H9 (cell line): ENCODE results near the gene CALHM6. TPM values are rescaled to one million over a fixed set of nuclear protein-coding genes. Genes with fewer than 3 reads are reported as not detected.

ENCODE experiments used
- DNase-seq: peaks from one replicate; pipeline ENCODE4 v3.0.0-alpha.2; 2017
- H2AFZ ChIP-seq: one replicate; pipeline ENCODE4 v1.6.1; 2013; ENCODE audit warnings: mild to moderate bottlenecking, low read length, control low read depth, moderate library complexity
- H2AK5ac ChIP-seq: 2 replicates; pipeline ENCODE4 v1.6.1; 2013; ENCODE audit warnings: low read length, control low read depth, mixed read lengths; ENCODE audit not compliant: insufficient read length
- H2BK120ac ChIP-seq: one replicate; pipeline ENCODE4 v1.6.1; 2013; ENCODE audit warnings: low read depth, mild to moderate bottlenecking, low read length, control low read depth, inconsistent platforms; ENCODE audit not compliant: poor library complexity, severe bottlenecking
- H2BK12ac ChIP-seq: 2 replicates; pipeline ENCODE4 v1.6.1; 2013; ENCODE audit warnings: low read length, control low read depth, mixed read lengths, low read depth; ENCODE audit not compliant: insufficient read length
- H2BK15ac ChIP-seq: 2 replicates; pipeline ENCODE4 v1.6.1; 2013; ENCODE audit warnings: low read depth, low read length, control low read depth
- H2BK20ac ChIP-seq: one replicate; pipeline ENCODE4 v1.6.1; 2013; ENCODE audit warnings: low read depth, mild to moderate bottlenecking, low read length, control low read depth, inconsistent platforms; ENCODE audit not compliant: poor library complexity, severe bottlenecking
- H2BK5ac ChIP-seq: 2 replicates; pipeline ENCODE4 v1.6.1; 2013; ENCODE audit warnings: low read length, control low read depth, mixed read lengths; ENCODE audit not compliant: insufficient read length
- H3K14ac ChIP-seq: 2 replicates; pipeline ENCODE4 v1.6.1; 2013; ENCODE audit warnings: low read length, control low read depth; ENCODE audit not compliant: insufficient read depth
- H3K18ac ChIP-seq: 2 replicates; pipeline ENCODE4 v1.6.1; 2013; ENCODE audit warnings: low read depth, mild to moderate bottlenecking, mixed read lengths, low read length, control low read depth; ENCODE audit not compliant: insufficient read length
- H3K23ac ChIP-seq: 2 replicates; pipeline ENCODE4 v1.6.1; 2013; ENCODE audit warnings: low read length, control low read depth, mixed read lengths, low read depth; ENCODE audit not compliant: insufficient read length
- H3K23me2 ChIP-seq: 2 replicates; pipeline ENCODE4 v1.6.1; 2013; ENCODE audit warnings: low read depth, mild to moderate bottlenecking, mixed read lengths, low read length, control low read depth; ENCODE audit not compliant: insufficient read length, poor library complexity, severe bottlenecking
- H3K27ac ChIP-seq: 2 replicates; pipeline ENCODE4 v1.5.1; 2013; ENCODE audit warnings: low read length, control low read depth, mixed read lengths, low read depth; ENCODE audit not compliant: insufficient read length
- H3K27me3 ChIP-seq: 2 replicates; pipeline ENCODE4 v1.6.1; 2013; ENCODE audit warnings: low read length, control low read depth, inconsistent platforms; ENCODE audit not compliant: insufficient read depth
- H3K4ac ChIP-seq: 2 replicates; pipeline ENCODE4 v1.6.1; 2013; ENCODE audit warnings: low read depth, mild to moderate bottlenecking, control low read depth, inconsistent platforms, low read length, moderate library complexity
- H3K4me1 ChIP-seq: 2 replicates; pipeline ENCODE4 v1.6.1; 2013; ENCODE audit warnings: low read length, control low read depth, inconsistent platforms; ENCODE audit not compliant: insufficient read depth
- H3K4me2 ChIP-seq: 2 replicates; pipeline ENCODE4 v1.6.1; 2013; ENCODE audit warnings: low read length, control low read depth, mixed read lengths; ENCODE audit not compliant: insufficient read length, insufficient read depth
- H3K56ac ChIP-seq: 2 replicates; pipeline ENCODE4 v1.6.1; 2013; ENCODE audit warnings: low read depth, mild to moderate bottlenecking, mixed read lengths, low read length, control low read depth; ENCODE audit not compliant: insufficient read length
- H3K79me1 ChIP-seq: 2 replicates; pipeline ENCODE4 v1.6.1; 2013; ENCODE audit warnings: low read depth, mild to moderate bottlenecking, moderate library complexity, low read length, control low read depth, inconsistent platforms; ENCODE audit not compliant: insufficient read depth, poor library complexity, severe bottlenecking
- H3K79me2 ChIP-seq: 2 replicates; pipeline ENCODE4 v1.6.1; 2013; ENCODE audit warnings: low read length, control low read depth, inconsistent platforms; ENCODE audit not compliant: insufficient read depth
- H3K9ac ChIP-seq: 2 replicates; pipeline ENCODE4 v1.6.1; 2013; ENCODE audit warnings: low read length, control low read depth, mixed read lengths; ENCODE audit not compliant: insufficient read length; ENCODE audit errors: extremely low read depth
- H3K9me3 ChIP-seq: one replicate; pipeline ENCODE4 v1.6.1; 2013; ENCODE audit warnings: low read depth, low read length, inconsistent platforms; ENCODE audit not compliant: control insufficient read depth
- H3T11ph ChIP-seq: one replicate; pipeline ENCODE4 v1.6.1; 2013; ENCODE audit warnings: mild to moderate bottlenecking, low read length, control low read depth, inconsistent platforms
- H4K20me1 ChIP-seq: one replicate; pipeline ENCODE4 v1.6.1; 2013; ENCODE audit not compliant: control insufficient read depth, insufficient read length, insufficient read depth
- H4K5ac ChIP-seq: 2 replicates; pipeline ENCODE4 v1.6.1; 2013; ENCODE audit warnings: low read depth, mild to moderate bottlenecking, mixed read lengths, low read length, control low read depth; ENCODE audit not compliant: insufficient read length
- H4K8ac ChIP-seq: replicated peaks from 2 replicates; pipeline ENCODE4 v1.6.1; 2013; ENCODE audit warnings: low read length, control low read depth, mixed read lengths, low read depth; ENCODE audit not compliant: insufficient read length
- H4K91ac ChIP-seq: 2 replicates; pipeline ENCODE4 v1.6.1; 2013; ENCODE audit warnings: low read depth, mild to moderate bottlenecking, moderate library complexity, mixed read lengths, low read length, control low read depth; ENCODE audit not compliant: insufficient read length
- H3K27ac Mint-ChIP-seq, 3 experiments: 2 replicates in 2 of 3; 3 replicates in 1 of 3; pipeline ENCODE4 v1.8.0; 2020 to 2021; ENCODE audit warnings: mixed read lengths in 3 of 3, mild to moderate bottlenecking in 1 of 3, moderate library complexity in 1 of 3
- H3K27me3 Mint-ChIP-seq: 2 replicates; pipeline ENCODE4 v1.8.0; 2021; ENCODE audit warnings: low read depth, mild to moderate bottlenecking, moderate library complexity, mixed read lengths
- H3K36me3 Mint-ChIP-seq, 3 experiments: 2 replicates in 2 of 3; 3 replicates in 1 of 3; pipeline ENCODE4 v1.8.0; 2020 to 2021; ENCODE audit warnings: low read depth in 3 of 3, mixed read lengths in 3 of 3; ENCODE audit not compliant: insufficient read depth in 1 of 3
- H3K4me1 Mint-ChIP-seq, 2 experiments: 2 replicates each; pipeline ENCODE4 v1.8.0; 2020; ENCODE audit warnings: mixed read lengths in 2 of 2
- H3K4me3 Mint-ChIP-seq, 2 experiments: 2 replicates in 1 of 2; 3 replicates in 1 of 2; pipeline ENCODE4 v1.8.0; 2020 to 2021; ENCODE audit warnings: mild to moderate bottlenecking in 2 of 2, mixed read lengths in 2 of 2, moderate library complexity in 1 of 2
- H3K9me3 Mint-ChIP-seq, 2 experiments: 2 replicates in 1 of 2; 3 replicates in 1 of 2; pipeline ENCODE4 v1.8.0; 2020; ENCODE audit warnings: mild to moderate bottlenecking in 2 of 2, mixed read lengths in 2 of 2, moderate library complexity in 1 of 2
- WGBS: extraction: QIAGEN DNeasy Blood & Tissue Kit; methylation state at CpG from one replicate; pipeline ENCODE4 v1.1.7; 2013; ENCODE audit warnings: missing lambda C conversion rate, low lambda C conversion rate, mixed read lengths; ENCODE audit not compliant: insufficient read length; ENCODE audit errors: extremely low coverage; 5-methylcytosine and 5-hydroxymethylcytosine counted together
- total RNA-seq: library from RNA; stranded (reverse); gene quantifications from 2 replicates; pipeline ENCODE4 v1.2.1, GENCODE V29; 2021
- TF ChIP-seq, protein P1 (sequence below): fragments of 200-600 bp; sonication (generic); conservative IDR thresholded peaks from 3 replicates; pipeline ENCODE4 v1.8.0; 2021; ENCODE audit warnings: antibody characterized with exemption, mild to moderate bottlenecking

Gene CALHM6
- total RNA-seq, 1 experiment from 2014 or later: 0.44 TPM

- Histone ChIP-seq H2BK15ac (no peak overlapping the region), H3K27me3 (peaks cover 7% of the 10 kb centered on the region; the same call in 1 of the 2 replicates), H4K91ac (no peak overlapping the region), H3K4me2 (no peak overlapping the region), H2BK12ac (no peak overlapping the region), H3K23me2 (peaks cover 6% of the 10 kb centered on the region), H2BK5ac (no peak overlapping the region), H3K79me1 (no peaks in the 10 kb centered on the region), H2AFZ (no peak overlapping the region), H3K27ac (no peak overlapping the region), H2BK120ac (no peak overlapping the region), H3K9ac (no peak overlapping the region), H4K5ac (no peak overlapping the region), H3K4me1 (no peaks in the 10 kb centered on the region), H3K23ac (no peak overlapping the region), H2AK5ac (no peak overlapping the region), H4K20me1 (no peaks in the 10 kb centered on the region), H3K14ac (no peak overlapping the region), H3K79me2 (no peaks in the 10 kb centered on the region), H2BK20ac (no peak overlapping the region), H4K8ac (no peak overlapping the region), H3K18ac (no peak overlapping the region), H3K56ac (no peak overlapping the region), H3K9me3 (no peaks in the 10 kb centered on the region), H3T11ph (no peak overlapping the region), H3K4ac (no peak overlapping the region)
- Mint-ChIP-seq H3K36me3 (no peaks in the 10 kb centered on the region), H3K9me3 (no peaks in the 10 kb centered on the region), H3K4me3 (no peak overlapping the region), H3K4me1 (peaks cover 6 to 12% of the 10 kb centered on the region in 2 experiments), H3K27me3 (peaks cover 56% of the 10 kb centered on the region), H3K27ac (no peak overlapping the region; a peak in 1 of 7 replicates)
- WGBS: no CpG with 5 or more reads among the region's 9 CpGs
- TF ChIP-seq, protein P1, sequence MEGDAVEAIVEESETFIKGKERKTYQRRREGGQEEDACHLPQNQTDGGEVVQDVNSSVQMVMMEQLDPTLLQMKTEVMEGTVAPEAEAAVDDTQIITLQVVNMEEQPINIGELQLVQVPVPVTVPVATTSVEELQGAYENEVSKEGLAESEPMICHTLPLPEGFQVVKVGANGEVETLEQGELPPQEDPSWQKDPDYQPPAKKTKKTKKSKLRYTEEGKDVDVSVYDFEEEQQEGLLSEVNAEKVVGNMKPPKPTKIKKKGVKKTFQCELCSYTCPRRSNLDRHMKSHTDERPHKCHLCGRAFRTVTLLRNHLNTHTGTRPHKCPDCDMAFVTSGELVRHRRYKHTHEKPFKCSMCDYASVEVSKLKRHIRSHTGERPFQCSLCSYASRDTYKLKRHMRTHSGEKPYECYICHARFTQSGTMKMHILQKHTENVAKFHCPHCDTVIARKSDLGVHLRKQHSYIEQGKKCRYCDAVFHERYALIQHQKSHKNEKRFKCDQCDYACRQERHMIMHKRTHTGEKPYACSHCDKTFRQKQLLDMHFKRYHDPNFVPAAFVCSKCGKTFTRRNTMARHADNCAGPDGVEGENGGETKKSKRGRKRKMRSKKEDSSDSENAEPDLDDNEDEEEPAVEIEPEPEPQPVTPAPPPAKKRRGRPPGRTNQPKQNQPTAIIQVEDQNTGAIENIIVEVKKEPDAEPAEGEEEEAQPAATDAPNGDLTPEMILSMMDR: no peak
- DNase-seq: no peak
Observed at GRCh38 chr6:116458264-116458663, 2.9 kb upstream of the CALHM6 start.
